ENCODE results near the gene PSAP. TPM values are rescaled to one million over a fixed set of nuclear protein-coding genes. Genes with fewer than 3 reads are reported as not detected.

Gene PSAP
- total RNA-seq, 1 experiment from 2014 or later, result 114 TPM

DNA sequence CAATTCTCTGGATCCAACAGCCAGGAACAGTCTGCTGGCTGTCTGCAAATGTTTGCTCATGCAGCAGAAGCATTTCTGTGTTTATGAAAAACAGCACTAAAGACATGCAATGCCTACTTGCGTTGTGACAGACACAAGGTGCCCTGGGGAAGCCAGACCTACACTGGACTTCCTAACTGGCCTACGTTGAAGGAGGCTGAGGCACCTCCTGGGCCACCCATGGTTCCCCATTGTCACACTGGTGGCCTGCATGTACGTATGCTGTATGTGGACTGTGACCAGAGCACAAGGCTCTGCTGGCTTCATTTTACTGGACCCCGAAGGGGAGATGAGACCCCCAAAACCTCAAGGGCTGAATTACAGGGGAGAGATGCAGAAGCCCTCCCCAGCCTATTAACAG, 27.7 kb downstream of the PSAP start:
- no peak overlapping the region for H3K9ac ChIP-seq (ENCODE audit: low read length)

DNA sequence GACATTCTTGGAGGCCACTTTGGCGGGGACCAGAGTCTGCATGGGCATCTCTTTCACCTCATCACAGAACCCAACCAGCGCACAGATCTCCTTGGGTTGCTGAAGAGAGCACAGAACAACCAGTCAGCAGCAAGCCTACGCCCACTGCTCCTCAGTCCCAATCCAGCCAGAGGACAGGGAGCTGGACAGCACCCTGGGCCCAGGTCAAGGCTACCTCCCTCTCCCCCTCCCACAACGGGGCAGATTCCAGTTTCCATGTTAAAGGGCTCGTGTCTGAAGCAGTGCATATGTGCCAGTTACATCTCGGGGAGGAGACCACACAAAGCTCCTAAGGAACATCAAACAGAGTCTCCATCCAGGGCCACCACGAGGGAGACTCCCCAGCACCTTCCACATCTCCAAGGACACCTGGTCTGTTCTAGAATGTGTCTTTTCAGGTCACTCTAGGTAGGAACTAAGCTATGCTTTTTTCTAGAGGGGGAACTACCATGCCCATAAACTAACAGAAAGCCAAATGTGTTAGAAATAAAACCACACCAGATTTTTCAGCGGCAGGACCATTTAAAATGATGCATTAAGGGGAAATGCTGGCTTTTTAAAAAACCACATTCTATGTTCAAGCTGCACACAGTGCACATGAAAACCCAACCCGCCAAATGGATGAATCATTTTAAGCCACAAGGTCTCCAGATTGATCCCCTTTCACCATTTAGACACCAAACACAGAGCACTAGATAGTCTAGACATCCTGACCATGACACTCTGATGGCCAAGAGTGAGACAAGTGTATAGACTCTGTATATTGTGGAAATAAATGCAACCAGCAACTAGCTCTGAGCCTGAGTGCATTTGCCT, 28.9 kb downstream of the PSAP start:
- H3K27ac ChIP-seq (ENCODE audit: low read length), result no peak overlapping the region
- no peaks in the 10 kb centered on the region for H3K79me2 ChIP-seq (ENCODE audit: low read length)
- DNase-seq, result no peak
- no peak overlapping the region for H3K4me2 ChIP-seq (ENCODE audit: low read depth, low read length, poor library complexity, severe bottlenecking)
- peaks cover 8% of the 10 kb centered on the region for H3K4me1 ChIP-seq (ENCODE audit: low read length)
- 0 out of 2 replicates have a peak, but pooled peaks cover 19% of the 10 kb centered on the region for H3K36me3 ChIP-seq (ENCODE audit: insufficient read depth, low read length)
- no peak overlapping the region for H3K9ac ChIP-seq (ENCODE audit: low read length)
- H3K27me3 ChIP-seq (ENCODE audit: low read length), result no peaks in the 10 kb centered on the region
- peaks cover 13% of the 10 kb centered on the region for H4K20me1 ChIP-seq (ENCODE audit: insufficient read depth, low read depth, low read length)
- H2AFZ ChIP-seq (ENCODE audit: low read length), result no peak overlapping the region
- H3K4me3 ChIP-seq (ENCODE audit: low read length), result no peak overlapping the region
- H3K9me3 ChIP-seq (ENCODE audit: low read length), result no peaks in the 10 kb centered on the region
- H3K9me2 ChIP-seq (replicated peaks; ENCODE audit: insufficient read depth, low read length), result no peaks in the 10 kb centered on the region

More for the DNA sequence above, 27.7 kb downstream of the PSAP start:
- no peak for DNase-seq
- no peak overlapping the region for H3K27ac ChIP-seq (ENCODE audit: low read length)
- no peaks in the 10 kb centered on the region for H3K27me3 ChIP-seq (ENCODE audit: low read length)
- no peaks in the 10 kb centered on the region for H3K79me2 ChIP-seq (ENCODE audit: low read length)
- no peaks in the 10 kb centered on the region for H3K9me3 ChIP-seq (ENCODE audit: low read length)
- no peak overlapping the region for H2AFZ ChIP-seq (ENCODE audit: low read length)
- no peaks in the 10 kb centered on the region for H3K9me2 ChIP-seq (replicated peaks; ENCODE audit: insufficient read depth, low read length)
- H3K4me1 ChIP-seq (ENCODE audit: low read length), result peaks cover 8% of the 10 kb centered on the region
- H3K4me3 ChIP-seq (ENCODE audit: low read length), result no peak overlapping the region
- H3K4me2 ChIP-seq (ENCODE audit: low read depth, low read length, poor library complexity, severe bottlenecking), result no peak overlapping the region
- peaks cover 16% of the 10 kb centered on the region for H4K20me1 ChIP-seq (ENCODE audit: insufficient read depth, low read depth, low read length)
- 0 out of 2 replicates have a peak, but pooled peaks cover 19% of the 10 kb centered on the region for H3K36me3 ChIP-seq (ENCODE audit: insufficient read depth, low read length)

DNA sequence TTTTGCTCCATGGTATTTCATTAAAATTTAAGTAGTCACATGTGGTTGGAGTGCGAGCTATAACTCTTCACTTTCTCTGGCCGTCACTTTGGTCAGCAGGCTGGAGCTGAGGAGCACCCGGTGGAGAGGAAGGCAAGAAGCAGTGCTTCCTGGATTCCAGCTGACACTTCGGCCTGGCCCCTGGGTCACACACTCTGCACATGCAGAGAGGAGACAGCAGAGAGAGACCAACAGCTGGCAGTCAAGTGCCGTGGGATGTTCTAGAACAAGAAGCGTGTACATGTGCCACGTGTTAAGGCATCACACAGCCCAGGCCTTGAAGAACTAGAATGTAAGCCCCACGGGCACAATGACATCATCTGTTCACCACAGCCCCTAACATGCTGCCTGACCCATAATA, 30.1 kb downstream of the PSAP start:
- H3K27me3 ChIP-seq (ENCODE audit: low read length), result no peaks in the 10 kb centered on the region
- peaks cover 8% of the 10 kb centered on the region for H3K4me1 ChIP-seq (ENCODE audit: low read length)
- H3K36me3 ChIP-seq (ENCODE audit: insufficient read depth, low read length), result peaks cover 12% of the 10 kb centered on the region; the same call in 1 of the 2 replicates
- H4K20me1 ChIP-seq (ENCODE audit: insufficient read depth, low read depth, low read length), result peaks cover 13% of the 10 kb centered on the region
- H3K9me3 ChIP-seq (ENCODE audit: low read length), result no peaks in the 10 kb centered on the region
- H3K9ac ChIP-seq (ENCODE audit: low read length), result no peak overlapping the region
- DNase-seq, result no peak
- H3K4me3 ChIP-seq (ENCODE audit: low read length), result no peak overlapping the region
- H3K79me2 ChIP-seq (ENCODE audit: low read length), result no peaks in the 10 kb centered on the region
- no peak overlapping the region for H2AFZ ChIP-seq (ENCODE audit: low read length)
- no peak overlapping the region for H3K4me2 ChIP-seq (ENCODE audit: low read depth, low read length, poor library complexity, severe bottlenecking)
- H3K9me2 ChIP-seq (replicated peaks; ENCODE audit: insufficient read depth, low read length), result no peaks in the 10 kb centered on the region
- no peak overlapping the region for H3K27ac ChIP-seq (ENCODE audit: low read length)

DNA sequence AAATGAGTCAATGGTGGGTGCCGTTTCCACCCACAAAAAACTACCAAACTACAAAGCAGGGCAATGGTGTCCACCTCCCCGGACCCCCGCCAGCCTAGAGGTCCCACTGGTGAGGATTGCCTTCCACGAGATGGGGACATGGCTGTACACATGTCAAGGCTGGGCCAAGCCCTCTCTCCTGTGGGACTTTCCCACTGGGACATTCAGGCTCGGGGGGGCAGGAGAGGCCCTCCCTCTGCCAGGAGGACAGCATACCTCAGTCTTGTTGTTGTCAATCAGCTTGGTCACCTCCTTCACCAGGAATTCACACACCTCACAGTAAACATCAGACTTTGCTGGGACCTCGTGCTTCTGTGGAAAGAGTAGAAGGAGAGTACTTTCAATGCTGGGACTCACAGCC, 31.1 kb downstream of the PSAP start:
- Histone ChIP-seq H3K4me3 (ENCODE audit: low read length) (no peak overlapping the region), H3K79me2 (ENCODE audit: low read length) (no peaks in the 10 kb centered on the region), H3K9me3 (ENCODE audit: low read length) (no peaks in the 10 kb centered on the region), H3K27me3 (ENCODE audit: low read length) (no peaks in the 10 kb centered on the region), H3K36me3 (ENCODE audit: insufficient read depth, low read length) (peaks cover 3% of the 10 kb centered on the region; the same call in 1 of the 2 replicates), H3K4me1 (ENCODE audit: low read length) (peaks cover 4% of the 10 kb centered on the region), H3K9ac (ENCODE audit: low read length) (no peak overlapping the region), H2AFZ (ENCODE audit: low read length) (no peak overlapping the region), H3K27ac (ENCODE audit: low read length) (no peak overlapping the region), H3K9me2 (replicated peaks; ENCODE audit: insufficient read depth, low read length) (no peaks in the 10 kb centered on the region), H3K4me2 (ENCODE audit: low read depth, low read length, poor library complexity, severe bottlenecking) (no peak overlapping the region), H4K20me1 (ENCODE audit: insufficient read depth, low read depth, low read length) (peaks cover 9% of the 10 kb centered on the region; the same call in 1 of the 2 replicates)
- DNase-seq, result no peak

DNA sequence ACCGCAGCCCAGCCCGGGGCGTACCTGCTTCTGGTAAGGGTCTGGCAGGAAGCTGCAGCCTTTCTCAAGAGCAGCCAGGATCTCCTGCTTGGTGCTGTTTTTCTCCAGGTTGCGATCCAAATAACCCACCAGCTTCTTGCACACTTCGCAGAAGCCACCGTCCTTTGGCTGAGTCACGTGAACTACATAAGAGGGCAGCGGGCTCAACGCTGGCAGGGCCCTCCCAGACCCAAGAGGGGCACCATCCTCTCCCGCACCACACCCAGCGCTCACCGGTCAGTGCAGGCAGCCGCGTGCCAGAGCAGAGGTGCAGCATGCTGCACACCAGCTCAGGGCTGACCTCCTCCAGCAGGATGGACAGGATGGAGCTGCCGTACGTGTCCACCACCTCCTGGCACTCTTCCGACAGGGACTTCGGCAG, 31.6 kb downstream of the PSAP start:
- H3K27ac ChIP-seq (ENCODE audit: low read length), result no peak overlapping the region
- no peaks in the 10 kb centered on the region for H3K27me3 ChIP-seq (ENCODE audit: low read length)
- H3K4me3 ChIP-seq (ENCODE audit: low read length), result no peak overlapping the region
- no peaks in the 10 kb centered on the region for H3K79me2 ChIP-seq (ENCODE audit: low read length)
- no peak overlapping the region for H3K4me2 ChIP-seq (ENCODE audit: low read depth, low read length, poor library complexity, severe bottlenecking)
- peaks cover 5% of the 10 kb centered on the region; the same call in 1 of the 2 replicates for H4K20me1 ChIP-seq (ENCODE audit: insufficient read depth, low read depth, low read length)
- H3K36me3 ChIP-seq (ENCODE audit: insufficient read depth, low read length), result no peaks in the 10 kb centered on the region; the same call in 1 of the 2 replicates
- no peaks in the 10 kb centered on the region for H3K9me3 ChIP-seq (ENCODE audit: low read length)
- no peaks in the 10 kb centered on the region for H3K9me2 ChIP-seq (replicated peaks; ENCODE audit: insufficient read depth, low read length)
- no peak overlapping the region for H2AFZ ChIP-seq (ENCODE audit: low read length)
- no peak for DNase-seq
- no peak overlapping the region for H3K9ac ChIP-seq (ENCODE audit: low read length)
- no peaks in the 10 kb centered on the region; the same call in 1 of the 2 replicates for H3K4me1 ChIP-seq (ENCODE audit: low read length)

DNA sequence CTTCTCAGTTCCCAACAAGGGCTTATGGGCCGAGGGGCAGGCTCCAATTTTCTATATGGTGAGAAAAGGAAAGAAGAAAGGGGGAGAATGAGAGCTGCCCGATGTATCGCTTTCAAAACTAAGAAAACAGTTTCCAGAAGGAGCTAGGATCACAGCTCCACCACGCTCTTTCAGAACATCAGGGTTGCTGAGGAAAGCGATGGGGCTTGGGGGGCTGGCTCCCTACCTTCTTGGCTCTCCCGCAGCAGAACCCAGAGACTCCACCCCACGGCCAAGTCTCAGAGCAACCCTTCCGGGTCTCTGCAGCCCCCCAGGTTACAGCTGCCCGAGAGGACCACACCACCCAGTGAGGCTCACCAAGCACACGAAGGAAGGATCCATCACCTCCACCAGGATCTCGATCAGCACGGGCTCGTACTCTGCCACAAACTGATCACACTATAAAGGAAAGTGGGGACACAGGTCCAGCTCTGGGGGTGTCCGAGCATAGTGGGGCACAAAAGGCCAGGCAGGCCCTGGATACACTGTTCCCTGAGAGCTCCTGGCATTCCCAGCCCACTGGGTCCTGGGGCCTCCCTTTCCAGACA, 32.3 kb downstream of the PSAP start:
- Histone ChIP-seq H3K4me1 (ENCODE audit: low read length) (no peaks in the 10 kb centered on the region), H3K9me3 (ENCODE audit: low read length) (no peaks in the 10 kb centered on the region), H3K27me3 (ENCODE audit: low read length) (no peaks in the 10 kb centered on the region), H3K79me2 (ENCODE audit: low read length) (no peaks in the 10 kb centered on the region), H3K36me3 (ENCODE audit: insufficient read depth, low read length) (no peaks in the 10 kb centered on the region; the same call in 1 of the 2 replicates), H4K20me1 (ENCODE audit: insufficient read depth, low read depth, low read length) (no peaks in the 10 kb centered on the region; the same call in 1 of the 2 replicates), H3K4me2 (ENCODE audit: low read depth, low read length, poor library complexity, severe bottlenecking) (no peak overlapping the region), H2AFZ (ENCODE audit: low read length) (no peak overlapping the region), H3K9me2 (replicated peaks; ENCODE audit: insufficient read depth, low read length) (no peaks in the 10 kb centered on the region), H3K4me3 (ENCODE audit: low read length) (no peak overlapping the region), H3K9ac (ENCODE audit: low read length) (no peak overlapping the region), H3K27ac (ENCODE audit: low read length) (no peak overlapping the region)
- no peak for DNase-seq

DNA sequence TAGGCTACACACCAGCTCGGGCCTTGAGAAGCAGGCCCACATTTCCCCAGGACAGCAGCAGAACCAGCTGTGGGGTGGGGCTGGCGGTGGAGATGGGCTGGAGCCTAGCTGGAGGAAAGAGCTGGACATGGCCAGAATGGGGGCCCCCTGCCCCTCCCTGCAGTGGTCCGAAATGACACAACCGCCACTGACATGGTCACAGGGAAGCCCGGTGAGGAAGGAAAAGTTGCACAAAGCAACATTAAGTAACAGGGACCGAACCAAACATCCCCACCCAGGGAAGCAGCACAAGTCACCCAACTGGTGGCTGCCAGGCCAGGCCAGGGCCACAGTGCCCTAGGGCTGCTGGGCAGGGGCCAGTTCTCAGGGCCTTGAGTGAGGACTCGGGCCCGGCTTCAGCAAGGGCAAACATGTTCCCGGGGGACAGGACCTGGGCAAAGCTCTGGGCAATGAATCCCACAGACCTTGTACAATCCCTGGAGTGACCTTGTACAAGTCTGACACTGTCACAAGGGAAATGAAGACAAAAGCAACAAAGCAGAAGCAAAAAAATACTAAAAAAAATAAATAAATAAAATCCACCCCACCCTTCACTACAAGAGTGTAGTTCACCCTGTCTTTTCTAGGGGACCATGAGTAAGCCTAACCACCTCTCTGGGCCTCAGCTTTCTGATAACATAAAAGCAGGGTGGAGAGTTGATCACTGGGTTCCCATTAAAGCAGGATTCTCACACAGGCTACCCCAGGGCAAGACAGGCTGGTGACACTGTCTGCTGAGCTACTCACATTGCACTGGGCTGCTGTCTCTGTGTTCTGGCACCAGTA, 33.0 kb downstream of the PSAP start:
- no peak for DNase-seq
- Histone ChIP-seq H2AFZ (ENCODE audit: low read length) (no peak overlapping the region), H3K9ac (ENCODE audit: low read length) (no peak overlapping the region), H3K79me2 (ENCODE audit: low read length) (no peaks in the 10 kb centered on the region), H3K9me3 (ENCODE audit: low read length) (no peaks in the 10 kb centered on the region), H3K9me2 (replicated peaks; ENCODE audit: insufficient read depth, low read length) (no peaks in the 10 kb centered on the region), H3K36me3 (ENCODE audit: insufficient read depth, low read length) (no peaks in the 10 kb centered on the region; the same call in 1 of the 2 replicates), H3K4me2 (ENCODE audit: low read depth, low read length, poor library complexity, severe bottlenecking) (no peak overlapping the region), H3K27me3 (ENCODE audit: low read length) (no peaks in the 10 kb centered on the region), H3K4me1 (ENCODE audit: low read length) (no peaks in the 10 kb centered on the region), H4K20me1 (ENCODE audit: insufficient read depth, low read depth, low read length) (no peaks in the 10 kb centered on the region; the same call in 1 of the 2 replicates), H3K27ac (ENCODE audit: low read length) (no peak overlapping the region), H3K4me3 (ENCODE audit: low read length) (no peak overlapping the region)
